Ascending aorta (tissue), 2 donors: ENCODE measurements around the gene TRIM33. TPM values are rescaled to one million over a fixed set of nuclear protein-coding genes. Genes with fewer than 3 reads are reported as not detected.

ENCODE experiments used
- DNase-seq, 2 donors: peaks; one replicate each; pipeline ENCODE4 v3.0.0-alpha.2; 2019; ENCODE audit warnings: low spot score in 2 of 2
- H3K27ac ChIP-seq, 2 donors: fragments of 200-600 bp; sonication (generic); one replicate each; pipeline ENCODE4 v1.5.1; 2016 to 2017; ENCODE audit warnings: mild to moderate bottlenecking in 1 of 2
- H3K27me3 ChIP-seq: fragments of 200-600 bp; sonication (generic); one replicate; pipeline ENCODE4 v1.5.1; 2017
- H3K36me3 ChIP-seq, 2 donors: fragments of 200-600 bp; sonication (generic); one replicate each; pipeline ENCODE4 v1.5.1; 2016
- H3K4me1 ChIP-seq, 2 donors: fragments of 200-600 bp; sonication (generic); one replicate each; pipeline ENCODE4 v1.5.1; 2016 to 2017; ENCODE audit warnings: mild to moderate bottlenecking in 1 of 2
- H3K4me3 ChIP-seq, 2 donors: fragments of 200-600 bp; sonication (generic); one replicate each; pipeline ENCODE4 v1.5.1; 2016 to 2017; ENCODE audit warnings: mild to moderate bottlenecking in 1 of 2
- H3K9me3 ChIP-seq, 2 donors: fragments of 200-600 bp; sonication (generic); one replicate each; pipeline ENCODE4 v1.5.1; 2016
- intact Hi-C: fragments of 100-400 bp; cut with DNase I; formaldehyde crosslinking; loops from one replicate; pipeline ENCODE4 v1.15.1; 2023
- total RNA-seq: library from RNA; depleted of rRNA; stranded (reverse); fragments of >200 nt; gene quantifications from one replicate; pipeline ENCODE4 v1.1.0, GENCODE V29; 2016
- TF ChIP-seq, protein P1 (sequence below), 3 experiments: fragments of 200-600 bp in 2 of 3; fragments of 450-650 bp in 1 of 3; sonication (generic) in 2 of 3; IDR thresholded peaks; one replicate each; pipeline ENCODE4 v1.5.1; 2016 to 2019; ENCODE audit warnings: antibody characterized with exemption in 3 of 3, mild to moderate bottlenecking in 1 of 3, moderate library complexity in 1 of 3

Gene TRIM33
- total RNA-seq, 1 donor from 2014 or later = 42.5 TPM

DNA sequence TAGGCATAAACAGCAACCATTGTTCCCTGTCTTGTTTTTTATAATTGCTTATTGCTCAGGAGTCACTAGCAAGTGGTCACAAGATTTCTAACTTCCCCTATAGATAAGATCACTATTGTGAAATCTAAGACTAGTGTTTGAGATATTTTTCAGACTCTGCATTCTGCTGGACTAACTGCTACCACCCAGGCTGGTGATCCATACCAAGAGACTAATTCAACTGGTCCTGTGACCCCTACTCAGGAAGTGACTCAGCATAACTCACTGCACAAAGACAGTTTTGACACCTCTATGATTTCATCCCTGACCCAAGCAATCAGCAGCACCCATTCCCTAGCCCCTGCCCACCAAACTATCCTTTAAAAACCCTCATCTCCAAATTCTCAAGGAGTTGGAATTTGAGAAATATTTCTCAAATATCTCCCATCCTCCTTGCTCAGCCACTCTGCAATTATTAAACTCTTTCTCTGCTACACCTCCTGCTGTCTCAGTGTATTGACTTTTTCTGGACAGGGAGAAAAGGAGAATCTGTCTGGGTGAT, 52.7 kb downstream of the TRIM33 start:
- TF ChIP-seq, protein P1, sequence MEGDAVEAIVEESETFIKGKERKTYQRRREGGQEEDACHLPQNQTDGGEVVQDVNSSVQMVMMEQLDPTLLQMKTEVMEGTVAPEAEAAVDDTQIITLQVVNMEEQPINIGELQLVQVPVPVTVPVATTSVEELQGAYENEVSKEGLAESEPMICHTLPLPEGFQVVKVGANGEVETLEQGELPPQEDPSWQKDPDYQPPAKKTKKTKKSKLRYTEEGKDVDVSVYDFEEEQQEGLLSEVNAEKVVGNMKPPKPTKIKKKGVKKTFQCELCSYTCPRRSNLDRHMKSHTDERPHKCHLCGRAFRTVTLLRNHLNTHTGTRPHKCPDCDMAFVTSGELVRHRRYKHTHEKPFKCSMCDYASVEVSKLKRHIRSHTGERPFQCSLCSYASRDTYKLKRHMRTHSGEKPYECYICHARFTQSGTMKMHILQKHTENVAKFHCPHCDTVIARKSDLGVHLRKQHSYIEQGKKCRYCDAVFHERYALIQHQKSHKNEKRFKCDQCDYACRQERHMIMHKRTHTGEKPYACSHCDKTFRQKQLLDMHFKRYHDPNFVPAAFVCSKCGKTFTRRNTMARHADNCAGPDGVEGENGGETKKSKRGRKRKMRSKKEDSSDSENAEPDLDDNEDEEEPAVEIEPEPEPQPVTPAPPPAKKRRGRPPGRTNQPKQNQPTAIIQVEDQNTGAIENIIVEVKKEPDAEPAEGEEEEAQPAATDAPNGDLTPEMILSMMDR (IDR thresholded peaks at IDR 0.05) = no peak
- no peak for DNase-seq
- Histone ChIP-seq H3K9me3 (no peaks in the 10 kb centered on the region), H3K4me3 (no peak overlapping the region), H3K4me1 (no peaks in the 10 kb centered on the region), H3K36me3 (peaks cover 5 to 22% of the 10 kb centered on the region in 2 donors), H3K27ac (no peak overlapping the region), H3K27me3 (no peaks in the 10 kb centered on the region)
- intact Hi-C loops = no loop called here

DNA sequence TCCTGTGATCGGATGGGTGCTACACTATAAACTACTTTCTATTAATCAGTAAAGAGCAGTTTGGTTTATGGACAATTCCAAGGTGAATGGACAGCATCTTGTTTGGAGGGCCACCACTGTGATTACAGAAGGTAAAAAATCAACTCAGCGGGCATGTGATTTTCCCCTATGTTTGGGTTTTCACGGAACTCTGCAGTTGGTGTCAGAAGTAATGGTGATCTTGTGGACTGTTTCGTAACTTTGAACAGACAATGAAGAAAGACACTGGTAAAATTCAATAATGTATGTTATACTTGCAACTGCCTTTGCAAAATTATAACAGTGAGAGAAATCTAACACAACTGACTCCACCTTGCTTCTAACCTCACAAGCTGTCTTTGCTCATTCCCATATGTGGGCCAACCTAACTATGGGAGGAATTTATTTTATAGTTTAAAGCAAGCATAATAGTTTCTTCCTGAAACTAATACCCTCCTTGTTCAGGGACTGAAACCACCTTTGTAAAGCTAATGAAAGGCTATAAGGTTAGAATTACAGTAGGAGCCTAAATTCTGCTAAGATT, 53.2 kb downstream of the TRIM33 start:
- Histone ChIP-seq H3K36me3 (peaks cover 8 to 25% of the 10 kb centered on the region in 2 donors), H3K4me1 (no peaks in the 10 kb centered on the region), H3K4me3 (no peak overlapping the region), H3K27me3 (no peaks in the 10 kb centered on the region), H3K9me3 (no peaks in the 10 kb centered on the region), H3K27ac (no peak overlapping the region)
- TF ChIP-seq, protein P1 (IDR thresholded peaks at IDR 0.05) = no peak
- intact Hi-C loops = no loop called here
- no peak for DNase-seq

DNA sequence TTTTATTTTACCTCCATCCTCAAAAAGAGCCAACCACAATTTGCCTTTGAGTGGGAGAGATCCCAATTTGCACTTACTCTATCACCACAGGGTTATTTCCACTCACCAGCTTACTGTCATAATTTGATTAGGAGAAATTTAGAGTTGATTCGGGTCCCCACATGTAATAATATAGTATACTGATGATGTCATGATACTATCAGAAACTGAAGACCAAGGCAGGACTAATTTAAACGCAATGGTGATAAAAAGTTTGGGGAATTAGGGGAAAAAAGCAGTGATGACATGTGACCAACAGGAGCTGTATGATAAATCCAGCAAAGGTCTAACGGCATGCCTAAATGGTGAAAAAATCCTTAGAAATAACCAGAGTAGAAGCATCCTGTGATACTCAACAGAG, 54.4 kb downstream of the TRIM33 start:
- Histone ChIP-seq H3K36me3 (peaks cover 8 to 30% of the 10 kb centered on the region in 2 donors), H3K9me3 (no peaks in the 10 kb centered on the region), H3K27ac (no peak overlapping the region), H3K27me3 (no peaks in the 10 kb centered on the region), H3K4me3 (no peak overlapping the region), H3K4me1 (no peaks in the 10 kb centered on the region)
- TF ChIP-seq, protein P1 (IDR thresholded peaks at IDR 0.05) = no peak
- intact Hi-C loops = no loop called here
- no peak for DNase-seq

DNA sequence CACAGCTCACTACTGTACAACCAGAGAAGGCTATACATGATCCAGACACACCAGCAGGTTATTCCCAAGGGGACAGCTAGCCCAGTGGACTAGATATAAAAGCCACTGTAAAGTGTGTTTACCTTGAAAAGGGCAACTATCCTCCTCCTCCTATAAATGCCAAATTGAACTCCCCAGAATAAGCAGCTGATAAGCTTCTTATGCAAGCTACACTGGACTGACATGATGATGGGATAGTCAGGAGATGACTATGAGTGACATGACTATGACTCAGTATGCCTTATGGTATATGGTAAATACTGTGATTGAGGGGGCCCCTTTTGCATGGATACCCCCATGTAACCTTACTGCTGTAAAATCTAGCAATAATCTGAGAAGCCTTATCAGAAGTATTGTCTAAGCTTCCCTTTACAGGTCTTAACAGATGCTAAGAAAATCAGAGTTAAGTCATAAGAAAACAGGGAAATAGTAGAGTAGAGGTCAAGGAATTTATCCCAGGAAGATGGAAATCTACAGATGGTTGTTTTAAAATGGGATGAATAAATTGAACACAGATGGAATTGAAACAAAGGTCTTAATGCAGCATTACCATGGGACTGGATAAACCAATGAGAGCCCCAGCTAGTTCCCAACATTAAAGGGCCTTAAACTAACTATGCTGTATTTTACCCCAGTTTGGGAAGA, 55.8 kb downstream of the TRIM33 start:
- no peak for DNase-seq
- H3K36me3 ChIP-seq = peaks cover 8 to 37% of the 10 kb centered on the region in 2 donors
- TF ChIP-seq, protein P1 (IDR thresholded peaks at IDR 0.05) = no peak
- H3K4me3 ChIP-seq = no peak overlapping the region
- H3K27me3 ChIP-seq = no peaks in the 10 kb centered on the region
- H3K4me1 ChIP-seq = no peaks in the 10 kb centered on the region
- H3K9me3 ChIP-seq = no peaks in the 10 kb centered on the region
- intact Hi-C loops = no loop called here
- H3K27ac ChIP-seq = no peak overlapping the region

DNA sequence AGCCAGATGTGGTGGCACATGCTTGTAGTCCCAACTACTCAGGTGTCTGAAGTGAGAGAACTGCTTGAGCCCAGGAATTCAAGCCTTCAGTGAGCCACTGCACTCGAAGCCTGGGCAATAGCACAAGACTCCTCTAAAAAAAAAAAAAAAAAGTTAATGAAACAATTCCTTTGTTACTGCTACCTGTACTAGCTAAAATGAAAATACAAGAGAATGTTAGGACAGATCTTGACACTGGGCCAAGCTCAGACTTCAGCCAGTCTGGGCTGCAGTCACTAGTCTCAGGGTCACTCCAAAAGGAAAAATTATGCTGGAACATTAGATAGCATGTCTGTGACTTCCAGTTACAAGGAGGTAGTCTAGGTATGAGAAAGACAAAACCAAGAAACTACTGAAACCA, 56.5 kb downstream of the TRIM33 start:
- intact Hi-C loops = no loop called here
- Histone ChIP-seq H3K27ac (no peak overlapping the region), H3K36me3 (peaks cover 8 to 41% of the 10 kb centered on the region in 2 donors), H3K27me3 (no peaks in the 10 kb centered on the region), H3K4me1 (no peaks in the 10 kb centered on the region), H3K9me3 (no peaks in the 10 kb centered on the region), H3K4me3 (no peak overlapping the region)
- TF ChIP-seq, protein P1 (IDR thresholded peaks at IDR 0.05) = no peak
- no peak for DNase-seq
